HepG2 (cell line): ENCODE data around the gene SLC4A9. TPM values are rescaled to one million over a fixed set of nuclear protein-coding genes. Genes with fewer than 3 reads are reported as not detected.
A peak's percentile ranks its signal among the peaks of the same experiment; 100 is the strongest.

Experiments
- FOXO1 ChIP-seq: sonication (generic); formaldehyde crosslinking; IDR thresholded peaks from 2 replicates; pipeline ENCODE4 v1.4.0; 2020; ENCODE audit warnings: missing genetic modification reagents
- HNF4G ChIP-seq, 2 experiments: sonication (generic) in 1 of 2; formaldehyde crosslinking in 1 of 2; IDR thresholded peaks; 2 replicates each; pipeline versions ENCODE4 v1.4.0 to v1.6.1; 2011 to 2020; ENCODE audit warnings: borderline replicate concordance in 2 of 2, low read depth in 2 of 2, mild to moderate bottlenecking in 2 of 2, low read length in 1 of 2, missing genetic modification reagents in 1 of 2, moderate library complexity in 1 of 2
- HNRNPL ChIP-seq: fragments of 200-400 bp; formaldehyde crosslinking; IDR thresholded peaks from 2 replicates; pipeline ENCODE4 v1.6.1; 2017; ENCODE audit warnings: mild to moderate bottlenecking, low read depth, low read length
- KDM3A ChIP-seq: IDR thresholded peaks from 2 replicates; pipeline ENCODE4 v1.6.1; 2018; ENCODE audit warnings: low read depth, missing compliant biosample characterization
- MYNN ChIP-seq: sonication (generic); formaldehyde crosslinking; IDR thresholded peaks from 2 replicates; pipeline ENCODE4 v1.4.0; 2020; ENCODE audit warnings: mild to moderate bottlenecking, low read depth, missing genetic modification reagents
- NRL ChIP-seq: sonication (generic); formaldehyde crosslinking; IDR thresholded peaks from 2 replicates; pipeline ENCODE4 v1.5.0; 2020; ENCODE audit warnings: missing genetic modification reagents, mild to moderate bottlenecking, moderate library complexity, borderline replicate concordance
- SMAD1 ChIP-seq: sonication (generic); formaldehyde crosslinking; IDR thresholded peaks from 2 replicates; pipeline ENCODE4 v1.4.0; 2020; ENCODE audit warnings: missing genetic modification reagents, low read depth, mild to moderate bottlenecking, borderline replicate concordance
- TSC22D2 ChIP-seq: sonication (generic); formaldehyde crosslinking; IDR thresholded peaks from 2 replicates; pipeline ENCODE4 v1.5.1; 2020; ENCODE audit warnings: missing genetic modification reagents, mild to moderate bottlenecking, borderline replicate concordance
- ZBTB38 ChIP-seq: sonication (generic); formaldehyde crosslinking; IDR thresholded peaks from 2 replicates; pipeline ENCODE4 v1.5.1; 2020; ENCODE audit warnings: mild to moderate bottlenecking, missing genetic modification reagents
- ZFP41 ChIP-seq: sonication (generic); formaldehyde crosslinking; IDR thresholded peaks from 2 replicates; pipeline ENCODE4 v1.4.0; 2020; ENCODE audit warnings: mild to moderate bottlenecking, missing genetic modification reagents, borderline replicate concordance
- ZMYM3 ChIP-seq: sonication (generic); formaldehyde crosslinking; IDR thresholded peaks from 2 replicates; pipeline ENCODE4 v1.5.1; 2020; ENCODE audit warnings: mild to moderate bottlenecking, missing genetic modification reagents
- ZNF616 ChIP-seq: sonication (generic); formaldehyde crosslinking; IDR thresholded peaks from 2 replicates; pipeline ENCODE4 v1.5.0; 2020; ENCODE audit warnings: low read depth, mild to moderate bottlenecking, missing genetic modification reagents
- ZNF672 ChIP-seq: sonication (generic); formaldehyde crosslinking; IDR thresholded peaks from 2 replicates; pipeline ENCODE4 v1.8.1; 2022; ENCODE audit warnings: missing genetic modification reagents
- ZNF713 ChIP-seq: sonication (generic); formaldehyde crosslinking; IDR thresholded peaks from 2 replicates; pipeline ENCODE4 v1.4.0; 2020; ENCODE audit warnings: mild to moderate bottlenecking, missing genetic modification reagents
- polyA plus RNA-seq, 8 experiments: library from polyadenylated mRNA; depleted of rRNA in 3 of 8; stranded (reverse) in 7 of 8; unstranded in 1 of 8; fragments of >200 nt; fragmentation: Illumina TruSeq in 4 of 8; extraction: Trizol in 4 of 8; gene quantifications; 2 replicates each; pipeline versions ENCODE4 v1.2.1 to v1.2.3, GENCODE V29; 2011 to 2016; ENCODE audit warnings: low read depth in 4 of 8, missing spikeins in 1 of 8, mixed read lengths in 1 of 8; ENCODE audit not compliant: insufficient read depth in 1 of 8
- total RNA-seq, 5 experiments: library from RNA; depleted of rRNA; stranded (reverse); fragments of >200 nt; fragmentation: Illumina TruSeq; extraction: Trizol; gene quantifications; 2 replicates each; pipeline ENCODE4 v1.2.3, GENCODE V29; 2016; ENCODE audit warnings: low read depth in 1 of 5
- TF ChIP-seq, protein P1 (sequence below): IDR thresholded peaks from 2 replicates; pipeline ENCODE4 v1.6.1; 2016; ENCODE audit warnings: low read depth, borderline replicate concordance
- TF ChIP-seq, protein P2 (sequence below): sonication (generic); formaldehyde crosslinking; IDR thresholded peaks from 2 replicates; pipeline ENCODE4 v1.5.1; 2020; ENCODE audit warnings: mild to moderate bottlenecking, missing genetic modification reagents, borderline replicate concordance
- TF ChIP-seq, protein P3 (sequence below): sonication (generic); formaldehyde crosslinking; IDR thresholded peaks from 2 replicates; pipeline ENCODE4; 2020; ENCODE audit warnings: missing genetic modification reagents, mild to moderate bottlenecking, borderline replicate concordance

SLC4A9 gene
- total and polyA plus RNA-seq, 2 of the 13 experiments (the other 11 are each of a cell fraction or from before 2014, with no cell fraction given): not detected

DNA sequence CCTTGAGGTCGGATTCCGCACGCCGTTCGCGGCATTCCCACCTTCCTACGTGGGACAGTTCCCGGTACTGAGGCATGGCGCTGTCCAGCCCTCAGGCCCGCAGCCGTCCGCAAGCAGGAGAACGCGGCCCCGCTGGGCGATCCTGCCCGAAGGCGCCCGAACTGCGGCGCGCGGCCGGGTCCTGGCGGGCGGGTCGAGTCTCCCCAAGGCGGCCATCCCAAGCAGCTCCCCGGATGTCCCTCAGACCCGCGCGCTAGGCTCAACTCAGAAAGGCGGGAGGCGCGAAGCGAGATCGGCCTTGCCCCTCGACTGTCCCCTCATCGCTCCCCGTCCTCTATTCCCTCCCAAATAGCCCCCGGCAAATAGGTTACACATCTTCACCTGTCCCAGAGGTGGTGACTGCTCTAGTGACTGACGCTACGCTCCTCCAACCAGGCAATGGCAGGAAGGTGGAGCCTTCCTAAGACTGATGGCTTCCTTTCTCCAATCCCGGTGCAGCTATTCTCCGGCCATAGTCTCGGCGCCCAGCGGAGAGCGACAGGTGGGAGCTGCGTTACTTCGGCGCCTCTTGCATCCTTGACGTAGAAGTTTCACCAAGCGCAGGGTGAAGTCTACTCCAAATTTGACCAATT is 40.9 kb downstream of the SLC4A9 start (continued):
- TF ChIP-seq, protein P1, sequence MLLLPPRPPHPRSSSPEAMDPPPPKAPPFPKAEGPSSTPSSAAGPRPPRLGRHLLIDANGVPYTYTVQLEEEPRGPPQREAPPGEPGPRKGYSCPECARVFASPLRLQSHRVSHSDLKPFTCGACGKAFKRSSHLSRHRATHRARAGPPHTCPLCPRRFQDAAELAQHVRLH: peak; percentile 89; the same call in 1 of the 2 replicates
- peak; percentile 44; the same call in 1 of the 2 replicates for TF ChIP-seq KDM3A (CRISPR knock-in tag)
- TF ChIP-seq, protein P2, sequence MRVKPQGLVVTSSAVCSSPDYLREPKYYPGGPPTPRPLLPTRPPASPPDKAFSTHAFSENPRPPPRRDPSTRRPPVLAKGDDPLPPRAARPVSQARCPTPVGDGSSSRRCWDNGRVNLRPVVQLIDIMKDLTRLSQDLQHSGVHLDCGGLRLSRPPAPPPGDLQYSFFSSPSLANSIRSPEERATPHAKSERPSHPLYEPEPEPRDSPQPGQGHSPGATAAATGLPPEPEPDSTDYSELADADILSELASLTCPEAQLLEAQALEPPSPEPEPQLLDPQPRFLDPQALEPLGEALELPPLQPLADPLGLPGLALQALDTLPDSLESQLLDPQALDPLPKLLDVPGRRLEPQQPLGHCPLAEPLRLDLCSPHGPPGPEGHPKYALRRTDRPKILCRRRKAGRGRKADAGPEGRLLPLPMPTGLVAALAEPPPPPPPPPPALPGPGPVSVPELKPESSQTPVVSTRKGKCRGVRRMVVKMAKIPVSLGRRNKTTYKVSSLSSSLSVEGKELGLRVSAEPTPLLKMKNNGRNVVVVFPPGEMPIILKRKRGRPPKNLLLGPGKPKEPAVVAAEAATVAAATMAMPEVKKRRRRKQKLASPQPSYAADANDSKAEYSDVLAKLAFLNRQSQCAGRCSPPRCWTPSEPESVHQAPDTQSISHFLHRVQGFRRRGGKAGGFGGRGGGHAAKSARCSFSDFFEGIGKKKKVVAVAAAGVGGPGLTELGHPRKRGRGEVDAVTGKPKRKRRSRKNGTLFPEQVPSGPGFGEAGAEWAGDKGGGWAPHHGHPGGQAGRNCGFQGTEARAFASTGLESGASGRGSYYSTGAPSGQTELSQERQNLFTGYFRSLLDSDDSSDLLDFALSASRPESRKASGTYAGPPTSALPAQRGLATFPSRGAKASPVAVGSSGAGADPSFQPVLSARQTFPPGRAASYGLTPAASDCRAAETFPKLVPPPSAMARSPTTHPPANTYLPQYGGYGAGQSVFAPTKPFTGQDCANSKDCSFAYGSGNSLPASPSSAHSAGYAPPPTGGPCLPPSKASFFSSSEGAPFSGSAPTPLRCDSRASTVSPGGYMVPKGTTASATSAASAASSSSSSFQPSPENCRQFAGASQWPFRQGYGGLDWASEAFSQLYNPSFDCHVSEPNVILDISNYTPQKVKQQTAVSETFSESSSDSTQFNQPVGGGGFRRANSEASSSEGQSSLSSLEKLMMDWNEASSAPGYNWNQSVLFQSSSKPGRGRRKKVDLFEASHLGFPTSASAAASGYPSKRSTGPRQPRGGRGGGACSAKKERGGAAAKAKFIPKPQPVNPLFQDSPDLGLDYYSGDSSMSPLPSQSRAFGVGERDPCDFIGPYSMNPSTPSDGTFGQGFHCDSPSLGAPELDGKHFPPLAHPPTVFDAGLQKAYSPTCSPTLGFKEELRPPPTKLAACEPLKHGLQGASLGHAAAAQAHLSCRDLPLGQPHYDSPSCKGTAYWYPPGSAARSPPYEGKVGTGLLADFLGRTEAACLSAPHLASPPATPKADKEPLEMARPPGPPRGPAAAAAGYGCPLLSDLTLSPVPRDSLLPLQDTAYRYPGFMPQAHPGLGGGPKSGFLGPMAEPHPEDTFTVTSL (CRISPR knock-in tag): 0 out of 2 replicates have a peak, but pooled peaks have one; percentile 35
- peak; percentile 73; the same call in 1 of the 2 replicates for TF ChIP-seq ZNF713 (CRISPR knock-in tag)
- peak; percentile 68 for TF ChIP-seq FOXO1 (CRISPR knock-in tag)
- no peak for TF ChIP-seq HNRNPL
- TF ChIP-seq ZMYM3 (CRISPR knock-in tag): peak; percentile 73; the same call in 1 of the 2 replicates
- TF ChIP-seq MYNN (CRISPR knock-in tag): peak; percentile 80; the same call in 1 of the 2 replicates
- peak; percentile 71; the same call in 1 of the 2 replicates for TF ChIP-seq ZFP41 (CRISPR knock-in tag)
- no peak for TF ChIP-seq ZNF672
- TF ChIP-seq, protein P3, sequence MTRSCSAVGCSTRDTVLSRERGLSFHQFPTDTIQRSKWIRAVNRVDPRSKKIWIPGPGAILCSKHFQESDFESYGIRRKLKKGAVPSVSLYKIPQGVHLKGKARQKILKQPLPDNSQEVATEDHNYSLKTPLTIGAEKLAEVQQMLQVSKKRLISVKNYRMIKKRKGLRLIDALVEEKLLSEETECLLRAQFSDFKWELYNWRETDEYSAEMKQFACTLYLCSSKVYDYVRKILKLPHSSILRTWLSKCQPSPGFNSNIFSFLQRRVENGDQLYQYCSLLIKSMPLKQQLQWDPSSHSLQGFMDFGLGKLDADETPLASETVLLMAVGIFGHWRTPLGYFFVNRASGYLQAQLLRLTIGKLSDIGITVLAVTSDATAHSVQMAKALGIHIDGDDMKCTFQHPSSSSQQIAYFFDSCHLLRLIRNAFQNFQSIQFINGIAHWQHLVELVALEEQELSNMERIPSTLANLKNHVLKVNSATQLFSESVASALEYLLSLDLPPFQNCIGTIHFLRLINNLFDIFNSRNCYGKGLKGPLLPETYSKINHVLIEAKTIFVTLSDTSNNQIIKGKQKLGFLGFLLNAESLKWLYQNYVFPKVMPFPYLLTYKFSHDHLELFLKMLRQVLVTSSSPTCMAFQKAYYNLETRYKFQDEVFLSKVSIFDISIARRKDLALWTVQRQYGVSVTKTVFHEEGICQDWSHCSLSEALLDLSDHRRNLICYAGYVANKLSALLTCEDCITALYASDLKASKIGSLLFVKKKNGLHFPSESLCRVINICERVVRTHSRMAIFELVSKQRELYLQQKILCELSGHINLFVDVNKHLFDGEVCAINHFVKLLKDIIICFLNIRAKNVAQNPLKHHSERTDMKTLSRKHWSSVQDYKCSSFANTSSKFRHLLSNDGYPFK (CRISPR knock-in tag): peak; percentile 76
- peak; percentile 88 for TF ChIP-seq ZBTB38 (CRISPR knock-in tag)
- no peak for TF ChIP-seq HNF4G (IDR thresholded peaks at IDR 0.05; ENCODE audit: borderline replicate concordance, low read depth, low read length)
- no peak for TF ChIP-seq HNF4G (CRISPR knock-in tag; IDR thresholded peaks at IDR 0.05; ENCODE audit: borderline replicate concordance, low read depth)
- peak; percentile 79; the same call in 1 of the 2 replicates for TF ChIP-seq ZNF616 (CRISPR knock-in tag)
- TF ChIP-seq SMAD1 (CRISPR knock-in tag): peak; percentile 59; the same call in 1 of the 2 replicates
- TF ChIP-seq NRL (CRISPR knock-in tag): peak; percentile 93; the same call in 1 of the 2 replicates
- TF ChIP-seq TSC22D2: no peak; the same call in 1 of the 2 replicates
